Erythroblast (primary cell): Measurements from ENCODE around the gene IFITM5.
"Not testable (repeated sequence)": the region's sequence is repeated elsewhere in the genome, so short reads cannot be mapped to it uniquely, and the experiment has no call there.

Experiments
- DNase-seq, 2 experiments: peaks; one replicate each; lab custom pipeline; 2025; lab: John Stamatoyannopoulos, UW
- GATA1 ChIP-seq: IDR thresholded peaks from 2 replicates; pipeline ENCODE4 v1.6.1; 2011; ENCODE audit warnings: low read depth, mild to moderate bottlenecking, control low read depth, low read length, moderate library complexity
- POLR2A ChIP-seq: IDR thresholded peaks from 2 replicates; pipeline ENCODE4 v1.6.1; 2011; ENCODE audit warnings: mild to moderate bottlenecking, low read length

IFITM5 gene

DNA sequence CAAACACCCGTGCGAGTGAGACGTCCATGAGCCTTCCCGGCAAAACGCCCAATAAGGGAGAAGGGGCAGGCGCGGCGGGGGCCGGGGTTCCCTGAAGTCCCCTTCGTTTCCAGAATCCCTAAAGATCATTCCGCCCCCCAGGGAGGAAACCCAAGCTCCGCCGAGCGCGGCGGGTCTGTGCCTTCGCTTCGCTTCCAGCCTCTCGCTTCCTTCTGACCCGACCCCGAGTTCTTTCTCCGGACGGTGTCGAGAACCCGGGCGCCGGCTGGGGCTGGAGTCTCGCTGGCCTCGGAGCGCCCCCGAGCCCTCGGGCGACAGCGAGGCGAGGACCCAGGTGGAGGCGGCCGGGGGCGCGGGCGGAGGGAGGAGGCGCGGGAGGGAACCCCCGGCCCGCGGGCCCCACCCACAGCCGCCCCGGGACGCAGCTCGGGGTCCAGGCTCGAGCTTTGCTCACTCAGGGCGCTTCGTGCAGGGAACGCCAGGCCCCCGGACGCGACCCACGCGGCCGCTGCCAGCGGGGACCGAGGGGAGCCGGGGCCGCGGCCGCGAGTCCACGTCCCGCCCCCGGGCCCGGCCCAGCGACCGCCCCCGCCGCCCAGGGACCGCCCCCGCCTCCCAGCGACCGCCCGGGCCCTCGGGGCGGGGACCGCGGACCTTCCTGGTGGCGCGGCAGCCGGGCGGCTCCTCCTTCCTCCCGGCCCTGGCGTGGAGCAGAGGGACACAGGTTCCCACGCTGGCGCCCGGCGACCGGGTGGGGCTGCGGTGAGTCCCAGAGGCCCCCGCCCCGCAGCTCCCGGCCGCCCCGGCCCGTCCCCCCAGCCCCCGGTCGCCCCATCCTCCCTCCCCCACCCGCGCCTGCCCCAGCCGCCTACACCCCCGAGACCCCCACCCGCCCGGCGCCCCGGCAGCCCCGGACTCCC, 10.6 kb downstream of the IFITM5 start, which contains the start of gene PGGHG:
Gene PGGHG, plus strand, starts transcription at position 649 of the 920 bp plus-strand sequence. CDS start 691 bp downstream, outside the sequence.
- TF ChIP-seq GATA1 (no peak), POLR2A (no peak)
- peak; percentile 43 to 65 for DNase-seq

GRCh38 chr11:287821-288477, 11.4 kb downstream of the IFITM5 start:
- no peak for DNase-seq
- TF ChIP-seq POLR2A (no peak), GATA1 (no peak)

DNA sequence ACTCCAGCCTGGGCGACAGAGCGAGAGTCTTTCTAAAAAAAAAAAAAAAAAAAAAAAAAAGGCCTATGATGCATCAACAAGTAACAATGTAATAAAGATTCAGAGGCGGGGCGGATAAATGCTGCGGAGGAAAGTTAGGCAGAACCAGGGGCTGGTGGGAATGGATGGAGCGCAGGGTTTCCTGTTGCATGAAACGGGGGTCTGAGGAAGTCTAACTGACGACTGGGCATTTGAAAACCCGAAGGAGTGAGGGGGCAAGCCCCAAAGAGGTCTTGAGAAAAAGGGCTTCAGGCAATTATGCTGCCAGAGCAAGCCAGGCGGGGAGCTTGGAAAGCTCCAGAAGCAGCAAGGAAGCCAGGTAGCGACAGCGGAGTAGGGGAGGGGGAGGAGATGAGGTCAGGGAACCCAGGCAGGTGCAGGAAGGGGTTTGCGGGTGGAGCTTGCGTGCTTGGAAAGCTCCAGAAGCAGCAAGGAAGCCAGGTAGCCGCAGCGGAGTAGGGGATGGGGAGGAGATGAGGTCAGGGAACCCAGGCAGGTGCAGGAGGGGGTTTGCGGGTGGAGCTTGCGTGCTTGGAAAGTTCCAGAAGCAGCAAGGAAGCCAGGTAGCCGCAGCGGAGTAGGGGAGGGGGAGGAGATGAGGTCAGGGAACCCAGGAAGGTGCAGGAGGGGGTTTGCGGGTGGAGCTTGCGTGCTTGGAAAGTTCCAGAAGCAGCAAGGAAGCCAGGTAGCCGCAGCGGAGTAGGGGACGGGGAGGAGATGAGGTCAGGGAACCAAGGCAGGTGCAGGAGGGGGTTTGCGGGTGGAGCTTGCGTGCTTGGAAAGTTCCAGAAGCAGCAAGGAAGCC, 12.1 kb downstream of the IFITM5 start:
- DNase-seq = not testable (repeated sequence)

DNA sequence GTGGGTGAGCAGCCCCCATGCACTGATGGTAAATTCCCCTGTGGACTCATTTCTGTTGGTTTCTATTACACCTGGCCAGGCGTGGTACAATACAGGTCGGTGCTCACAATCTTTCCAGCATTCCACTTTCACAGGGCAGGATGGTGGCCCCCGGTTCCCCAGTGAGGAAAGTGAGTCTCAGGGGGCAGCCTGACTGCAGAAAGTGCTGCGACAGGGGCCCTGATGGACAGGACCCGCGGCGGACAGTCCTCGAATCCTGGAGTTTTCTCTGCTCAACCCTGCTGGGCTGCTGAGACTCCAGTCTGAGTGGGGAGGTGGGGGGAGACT, 13.5 kb downstream of the IFITM5 start:
- DNase-seq = no peak
- TF ChIP-seq GATA1 = no peak

DNA sequence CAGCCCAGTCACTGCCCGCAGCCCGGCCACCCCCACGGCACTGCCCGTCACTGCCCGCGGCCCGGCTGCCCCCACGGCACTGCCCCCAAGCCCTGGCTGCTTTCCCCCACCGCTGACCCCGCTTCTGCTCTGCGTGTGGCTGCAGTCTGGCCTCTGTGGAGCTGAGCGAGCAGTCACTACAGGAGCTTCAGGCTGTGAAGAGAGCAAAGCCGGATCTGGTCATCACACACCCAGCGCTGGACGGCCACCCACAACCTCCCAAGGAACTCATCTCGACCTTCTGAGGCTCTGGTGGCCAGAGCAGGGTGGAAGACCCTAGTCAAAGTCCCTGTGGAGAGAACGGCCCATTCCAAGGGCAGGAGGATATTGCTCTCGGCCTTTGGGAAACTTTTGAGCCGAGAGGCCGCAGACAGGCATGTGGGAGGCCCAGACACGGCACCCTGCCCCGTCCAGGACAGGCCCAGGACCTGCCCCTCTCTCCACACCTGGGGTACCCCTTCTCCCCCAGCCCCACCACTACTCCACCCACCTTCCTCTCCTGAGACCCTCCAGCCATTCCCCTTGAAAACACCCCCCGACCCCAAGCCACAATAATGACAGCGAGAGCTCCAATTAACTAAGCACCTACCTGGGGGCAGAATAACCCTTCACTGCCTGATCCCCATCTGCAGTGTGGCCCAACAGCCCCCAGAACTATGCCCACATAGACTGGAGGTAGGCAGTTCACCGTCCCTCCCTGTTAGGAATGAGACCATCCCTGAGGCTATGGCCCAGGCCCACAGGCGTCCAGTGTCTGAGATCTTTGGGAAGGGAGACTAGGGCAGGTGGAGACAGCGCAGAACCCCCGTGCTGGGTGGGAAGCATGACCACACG, 14.1 kb downstream of the IFITM5 start:
- no peak for TF ChIP-seq GATA1
- no peak for TF ChIP-seq POLR2A
- no peak for DNase-seq

- no peak for DNase-seq
- no peak for TF ChIP-seq POLR2A
- TF ChIP-seq GATA1 = no peak
These were observed 15.0 kb downstream of the IFITM5 start for GRCh38 chr11:284105-285020.

DNA sequence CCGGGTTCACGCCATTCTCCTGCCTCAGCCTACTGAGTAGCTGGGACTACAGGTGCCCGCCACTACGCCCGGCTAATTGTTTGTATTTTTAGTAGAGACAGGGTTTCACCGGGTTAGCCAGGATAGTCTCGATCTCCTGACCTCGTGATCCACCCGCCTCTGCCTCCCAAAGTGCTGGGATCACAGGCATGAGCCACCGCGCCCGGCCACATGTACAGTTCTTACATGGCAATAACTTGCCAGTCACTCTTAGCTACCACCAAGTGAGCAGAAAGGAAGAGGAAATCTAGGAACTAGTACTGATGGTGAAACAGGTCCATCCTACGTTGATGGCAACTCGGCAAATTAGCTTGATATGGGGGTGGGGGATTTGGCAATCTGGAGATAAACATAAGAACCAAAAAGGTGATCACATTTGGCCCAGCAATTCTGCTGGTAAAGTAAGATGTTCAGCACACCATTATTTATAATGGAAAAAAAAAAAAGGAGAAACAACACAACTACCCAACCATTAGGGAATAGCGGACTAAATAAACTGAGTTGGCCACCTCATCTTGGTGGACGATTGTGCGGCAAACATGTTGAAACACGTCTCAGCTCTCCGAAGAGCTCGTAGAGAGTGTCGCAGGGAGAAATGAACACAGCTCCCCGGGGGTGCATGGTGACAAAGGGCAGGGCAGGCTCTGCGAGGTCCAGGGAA, 15.8 kb downstream of the IFITM5 start:
- no peak for DNase-seq
- TF ChIP-seq GATA1 (no peak), POLR2A (no peak)

DNA sequence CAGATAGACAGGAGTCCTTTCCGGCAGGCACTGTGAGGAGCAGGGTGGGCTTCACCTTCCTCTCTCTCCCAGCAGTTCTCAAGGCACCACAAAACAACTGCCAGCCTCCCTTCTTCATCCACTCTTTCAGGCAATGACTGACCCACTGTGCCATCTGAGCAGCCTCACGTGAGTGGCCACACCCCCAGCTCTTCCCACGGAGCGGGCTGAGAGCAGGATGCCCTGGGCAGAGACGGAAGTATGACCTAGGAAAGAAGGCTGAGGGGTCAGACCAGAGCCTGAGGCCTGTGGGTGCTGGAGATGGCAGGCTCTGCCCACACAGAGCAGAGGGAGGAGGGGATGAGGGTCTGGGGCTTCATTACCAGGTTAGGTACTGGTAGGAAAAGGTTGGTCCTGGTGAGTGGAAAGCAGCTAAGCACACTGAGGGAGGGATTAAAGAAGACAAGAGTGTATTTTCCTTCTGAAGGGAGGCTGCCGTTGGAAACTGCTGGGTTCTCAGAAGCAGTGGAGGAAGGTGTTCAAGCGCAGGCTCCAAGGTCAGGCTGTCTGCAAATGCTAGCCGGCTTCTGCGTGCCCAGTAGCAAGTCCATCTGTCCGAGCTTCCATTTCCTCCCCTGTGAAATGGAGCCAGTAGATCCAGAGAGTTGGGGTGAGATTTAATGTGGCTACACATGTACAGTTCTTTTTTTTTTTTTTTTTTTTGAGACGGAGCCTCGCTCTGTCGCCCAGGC, 16.5 kb downstream of the IFITM5 start:
- DNase-seq = no peak
- no peak for TF ChIP-seq GATA1
- TF ChIP-seq POLR2A = no peak

GRCh38 chr11:282171-282570, 17.2 kb downstream of the IFITM5 start:
- no peak for DNase-seq
- no peak for TF ChIP-seq GATA1
- TF ChIP-seq POLR2A = no peak

DNA sequence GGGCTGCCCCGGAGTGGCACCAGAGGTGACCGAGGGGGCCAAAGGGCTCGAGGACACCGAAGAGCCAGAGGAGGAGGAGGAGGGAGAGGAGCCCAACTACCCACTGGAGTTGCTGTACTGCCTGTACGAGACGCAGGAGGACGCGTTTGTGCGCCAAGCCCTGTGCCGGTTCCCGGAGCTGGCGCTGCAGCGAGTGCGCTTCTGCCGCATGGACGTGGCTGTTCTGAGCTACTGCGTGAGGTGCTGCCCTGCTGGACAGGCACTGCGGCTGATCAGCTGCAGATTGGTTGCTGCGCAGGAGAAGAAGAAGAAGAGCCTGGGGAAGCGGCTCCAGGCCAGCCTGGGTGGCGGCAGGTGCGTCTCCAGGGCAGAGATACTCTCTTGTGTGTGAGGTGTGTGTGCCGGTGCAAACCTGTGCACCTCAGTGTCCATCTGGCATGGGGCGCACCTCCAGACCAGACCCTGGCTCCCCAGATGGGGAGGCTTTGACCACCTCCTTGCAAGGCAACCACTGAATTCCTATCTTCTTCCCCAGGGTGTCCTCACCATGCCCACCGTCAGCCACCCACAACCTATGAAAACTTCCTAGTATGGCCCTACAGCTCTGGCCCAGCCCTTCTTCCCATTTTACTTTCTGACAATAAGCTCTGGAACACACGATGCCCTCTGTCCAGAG, 17.7 kb downstream of the IFITM5 start:
- TF ChIP-seq GATA1 (no peak), POLR2A (no peak)
- no peak for DNase-seq

DNA sequence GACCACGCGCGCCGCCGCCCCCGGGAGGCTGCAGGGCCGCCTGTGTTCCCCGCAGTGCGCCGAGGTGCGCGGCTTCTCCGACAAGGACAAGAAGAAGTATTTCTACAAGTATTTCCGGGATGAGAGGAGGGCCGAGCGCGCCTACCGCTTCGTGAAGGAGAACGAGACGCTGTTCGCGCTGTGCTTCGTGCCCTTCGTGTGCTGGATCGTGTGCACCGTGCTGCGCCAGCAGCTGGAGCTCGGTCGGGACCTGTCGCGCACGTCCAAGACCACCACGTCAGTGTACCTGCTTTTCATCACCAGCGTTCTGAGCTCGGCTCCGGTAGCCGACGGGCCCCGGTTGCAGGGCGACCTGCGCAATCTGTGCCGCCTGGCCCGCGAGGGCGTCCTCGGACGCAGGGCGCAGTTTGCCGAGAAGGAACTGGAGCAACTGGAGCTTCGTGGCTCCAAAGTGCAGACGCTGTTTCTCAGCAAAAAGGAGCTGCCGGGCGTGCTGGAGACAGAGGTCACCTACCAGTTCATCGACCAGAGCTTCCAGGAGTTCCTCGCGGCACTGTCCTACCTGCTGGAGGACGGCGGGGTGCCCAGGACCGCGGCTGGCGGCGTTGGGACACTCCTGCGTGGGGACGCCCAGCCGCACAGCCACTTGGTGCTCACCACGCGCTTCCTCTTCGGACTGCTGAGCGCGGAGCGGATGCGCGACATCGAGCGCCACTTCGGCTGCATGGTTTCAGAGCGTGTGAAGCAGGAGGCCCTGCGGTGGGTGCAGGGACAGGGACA, 18.4 kb downstream of the IFITM5 start:
- no peak for DNase-seq

More for the DNA sequence above, 18.4 kb downstream of the IFITM5 start:
- TF ChIP-seq GATA1 = no peak
- TF ChIP-seq POLR2A = no peak
